HEK293 (cell line): ENCODE data around the gene OR2S2.

Source experiments
- SCRT2 ChIP-seq: fragments of 450-650 bp; formaldehyde crosslinking; IDR thresholded peaks from 2 replicates; pipeline ENCODE4 v1.5.1; 2016; ENCODE audit warnings: missing biosample characterization, missing genetic modification characterization
- ZNF214 ChIP-seq: fragments of 450-650 bp; formaldehyde crosslinking; IDR thresholded peaks from 2 replicates; pipeline ENCODE4 v1.5.1; 2017; ENCODE audit warnings: missing biosample characterization, mild to moderate bottlenecking, missing genetic modification characterization, borderline replicate concordance
- ZNF830 ChIP-seq: fragments of 450-650 bp; IDR thresholded peaks from 2 replicates; pipeline ENCODE4 v1.5.0; 2018; ENCODE audit warnings: missing biosample characterization, missing genetic modification characterization, low read depth, mild to moderate bottlenecking, moderate library complexity
- TF ChIP-seq, protein P1 (sequence below): sonication (generic); formaldehyde crosslinking; IDR thresholded peaks from 2 replicates; pipeline ENCODE4 v1.8.1; 2022; ENCODE audit warnings: mild to moderate bottlenecking, moderate library complexity, missing genetic modification reagents
- TF ChIP-seq, protein P2 (sequence below): fragments of 450-650 bp; formaldehyde crosslinking; IDR thresholded peaks from 2 replicates; pipeline ENCODE4 v1.5.1; 2016; ENCODE audit warnings: missing biosample characterization, missing genetic modification characterization, low read depth
- TF ChIP-seq, protein P3 (sequence below): fragments of 450-650 bp; formaldehyde crosslinking; IDR thresholded peaks from 2 replicates; pipeline ENCODE4 v1.5.1; 2016; ENCODE audit warnings: missing biosample characterization, missing genetic modification characterization
- TF ChIP-seq, protein P4 (sequence below): fragments of 450-650 bp; formaldehyde crosslinking; IDR thresholded peaks from 2 replicates; pipeline ENCODE4 v1.5.1; 2016; ENCODE audit warnings: missing biosample characterization, missing genetic modification characterization

DNA sequence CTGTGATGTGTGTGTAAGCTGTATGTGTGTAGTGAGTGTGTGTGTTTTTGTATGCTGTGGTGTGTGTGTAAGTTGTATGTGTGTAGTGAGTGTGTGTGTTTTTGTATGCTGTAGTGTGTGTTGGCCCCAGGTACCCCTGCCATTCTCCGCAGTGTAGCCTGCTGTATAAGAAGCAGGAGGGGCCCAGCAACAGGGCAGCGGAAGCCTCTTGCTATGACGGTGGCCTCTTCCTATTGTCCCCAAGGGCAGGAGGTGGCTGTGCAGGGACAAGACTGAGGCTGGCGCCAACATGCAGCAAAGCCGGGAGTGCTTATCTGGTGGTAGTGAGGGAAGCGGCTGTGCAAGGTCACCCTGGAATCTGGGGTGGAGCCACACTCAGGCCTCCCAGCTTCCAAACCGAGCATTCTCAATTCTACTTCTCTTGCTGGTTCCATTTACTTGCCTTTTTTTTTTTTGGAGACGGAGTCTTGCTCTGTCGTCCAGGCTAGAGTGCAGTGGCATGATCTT, 43.6 kb downstream of the OR2S2 start:
- TF ChIP-seq ZNF830 (no peak), SCRT2 (tag by site-specific recombination) (no peak), ZNF214 (tag by site-specific recombination) (no peak)
- TF ChIP-seq, protein P1, sequence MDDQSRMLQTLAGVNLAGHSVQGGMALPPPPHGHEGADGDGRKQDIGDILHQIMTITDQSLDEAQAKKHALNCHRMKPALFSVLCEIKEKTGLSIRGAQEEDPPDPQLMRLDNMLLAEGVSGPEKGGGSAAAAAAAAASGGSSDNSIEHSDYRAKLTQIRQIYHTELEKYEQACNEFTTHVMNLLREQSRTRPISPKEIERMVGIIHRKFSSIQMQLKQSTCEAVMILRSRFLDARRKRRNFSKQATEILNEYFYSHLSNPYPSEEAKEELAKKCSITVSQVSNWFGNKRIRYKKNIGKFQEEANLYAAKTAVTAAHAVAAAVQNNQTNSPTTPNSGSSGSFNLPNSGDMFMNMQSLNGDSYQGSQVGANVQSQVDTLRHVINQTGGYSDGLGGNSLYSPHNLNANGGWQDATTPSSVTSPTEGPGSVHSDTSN (CRISPR knock-in tag), result no peak
- TF ChIP-seq, protein P2, sequence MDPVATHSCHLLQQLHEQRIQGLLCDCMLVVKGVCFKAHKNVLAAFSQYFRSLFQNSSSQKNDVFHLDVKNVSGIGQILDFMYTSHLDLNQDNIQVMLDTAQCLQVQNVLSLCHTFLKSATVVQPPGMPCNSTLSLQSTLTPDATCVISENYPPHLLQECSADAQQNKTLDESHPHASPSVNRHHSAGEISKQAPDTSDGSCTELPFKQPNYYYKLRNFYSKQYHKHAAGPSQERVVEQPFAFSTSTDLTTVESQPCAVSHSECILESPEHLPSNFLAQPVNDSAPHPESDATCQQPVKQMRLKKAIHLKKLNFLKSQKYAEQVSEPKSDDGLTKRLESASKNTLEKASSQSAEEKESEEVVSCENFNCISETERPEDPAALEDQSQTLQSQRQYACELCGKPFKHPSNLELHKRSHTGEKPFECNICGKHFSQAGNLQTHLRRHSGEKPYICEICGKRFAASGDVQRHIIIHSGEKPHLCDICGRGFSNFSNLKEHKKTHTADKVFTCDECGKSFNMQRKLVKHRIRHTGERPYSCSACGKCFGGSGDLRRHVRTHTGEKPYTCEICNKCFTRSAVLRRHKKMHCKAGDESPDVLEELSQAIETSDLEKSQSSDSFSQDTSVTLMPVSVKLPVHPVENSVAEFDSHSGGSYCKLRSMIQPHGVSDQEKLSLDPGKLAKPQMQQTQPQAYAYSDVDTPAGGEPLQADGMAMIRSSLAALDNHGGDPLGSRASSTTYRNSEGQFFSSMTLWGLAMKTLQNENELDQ (tag by site-specific recombination), result no peak
- TF ChIP-seq, protein P3, sequence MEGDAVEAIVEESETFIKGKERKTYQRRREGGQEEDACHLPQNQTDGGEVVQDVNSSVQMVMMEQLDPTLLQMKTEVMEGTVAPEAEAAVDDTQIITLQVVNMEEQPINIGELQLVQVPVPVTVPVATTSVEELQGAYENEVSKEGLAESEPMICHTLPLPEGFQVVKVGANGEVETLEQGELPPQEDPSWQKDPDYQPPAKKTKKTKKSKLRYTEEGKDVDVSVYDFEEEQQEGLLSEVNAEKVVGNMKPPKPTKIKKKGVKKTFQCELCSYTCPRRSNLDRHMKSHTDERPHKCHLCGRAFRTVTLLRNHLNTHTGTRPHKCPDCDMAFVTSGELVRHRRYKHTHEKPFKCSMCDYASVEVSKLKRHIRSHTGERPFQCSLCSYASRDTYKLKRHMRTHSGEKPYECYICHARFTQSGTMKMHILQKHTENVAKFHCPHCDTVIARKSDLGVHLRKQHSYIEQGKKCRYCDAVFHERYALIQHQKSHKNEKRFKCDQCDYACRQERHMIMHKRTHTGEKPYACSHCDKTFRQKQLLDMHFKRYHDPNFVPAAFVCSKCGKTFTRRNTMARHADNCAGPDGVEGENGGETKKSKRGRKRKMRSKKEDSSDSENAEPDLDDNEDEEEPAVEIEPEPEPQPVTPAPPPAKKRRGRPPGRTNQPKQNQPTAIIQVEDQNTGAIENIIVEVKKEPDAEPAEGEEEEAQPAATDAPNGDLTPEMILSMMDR (tag by site-specific recombination), result no peak
- TF ChIP-seq, protein P4, sequence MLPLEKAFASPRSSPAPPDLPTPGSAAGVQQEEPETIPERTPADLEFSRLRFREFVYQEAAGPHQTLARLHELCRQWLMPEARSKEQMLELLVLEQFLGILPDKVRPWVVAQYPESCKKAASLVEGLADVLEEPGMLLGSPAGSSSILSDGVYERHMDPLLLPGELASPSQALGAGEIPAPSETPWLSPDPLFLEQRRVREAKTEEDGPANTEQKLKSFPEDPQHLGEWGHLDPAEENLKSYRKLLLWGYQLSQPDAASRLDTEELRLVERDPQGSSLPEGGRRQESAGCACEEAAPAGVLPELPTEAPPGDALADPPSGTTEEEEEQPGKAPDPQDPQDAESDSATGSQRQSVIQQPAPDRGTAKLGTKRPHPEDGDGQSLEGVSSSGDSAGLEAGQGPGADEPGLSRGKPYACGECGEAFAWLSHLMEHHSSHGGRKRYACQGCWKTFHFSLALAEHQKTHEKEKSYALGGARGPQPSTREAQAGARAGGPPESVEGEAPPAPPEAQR (tag by site-specific recombination), result no peak
